ENCODE data around the gene LARGE2.

LARGE2 gene

GRCh38 chr11:45931739-45932138, 9.3 kb downstream of the LARGE2 start:
- H3K4me3 ChIP-seq (ENCODE audit: low read length) = no peak overlapping the region
- no peak for DNase-seq (ENCODE audit: low read depth)

GRCh38 chr11:45932217-45932616, 9.8 kb downstream of the LARGE2 start:
- H3K4me3 ChIP-seq (ENCODE audit: low read length) = no peak overlapping the region
- TF ChIP-seq CTCF (conservative IDR thresholded peaks at IDR 0.05; ENCODE audit: low read depth, low read length) = no peak
- no peak for DNase-seq (ENCODE audit: low read depth)

More at GRCh38 chr11:45931739-45932138, 9.3 kb downstream of the LARGE2 start:
- no peak for TF ChIP-seq CTCF (conservative IDR thresholded peaks at IDR 0.05; ENCODE audit: low read depth, low read length)

GRCh38 chr11:45933131-45933831, 10.8 kb downstream of the LARGE2 start:
- TF ChIP-seq CTCF (conservative IDR thresholded peaks at IDR 0.05; ENCODE audit: low read depth, low read length) = no peak
- no peak for DNase-seq (ENCODE audit: low read depth)
- H3K4me3 ChIP-seq (ENCODE audit: low read length) = no peak overlapping the region

- H3K4me3 ChIP-seq (ENCODE audit: low read length) = no peak overlapping the region
- no peak for TF ChIP-seq CTCF (conservative IDR thresholded peaks at IDR 0.05; ENCODE audit: low read depth, low read length)
- no peak for DNase-seq (ENCODE audit: low read depth)
Measured at GRCh38 chr11:45933846-45934579, 11.6 kb downstream of the LARGE2 start.

DNA sequence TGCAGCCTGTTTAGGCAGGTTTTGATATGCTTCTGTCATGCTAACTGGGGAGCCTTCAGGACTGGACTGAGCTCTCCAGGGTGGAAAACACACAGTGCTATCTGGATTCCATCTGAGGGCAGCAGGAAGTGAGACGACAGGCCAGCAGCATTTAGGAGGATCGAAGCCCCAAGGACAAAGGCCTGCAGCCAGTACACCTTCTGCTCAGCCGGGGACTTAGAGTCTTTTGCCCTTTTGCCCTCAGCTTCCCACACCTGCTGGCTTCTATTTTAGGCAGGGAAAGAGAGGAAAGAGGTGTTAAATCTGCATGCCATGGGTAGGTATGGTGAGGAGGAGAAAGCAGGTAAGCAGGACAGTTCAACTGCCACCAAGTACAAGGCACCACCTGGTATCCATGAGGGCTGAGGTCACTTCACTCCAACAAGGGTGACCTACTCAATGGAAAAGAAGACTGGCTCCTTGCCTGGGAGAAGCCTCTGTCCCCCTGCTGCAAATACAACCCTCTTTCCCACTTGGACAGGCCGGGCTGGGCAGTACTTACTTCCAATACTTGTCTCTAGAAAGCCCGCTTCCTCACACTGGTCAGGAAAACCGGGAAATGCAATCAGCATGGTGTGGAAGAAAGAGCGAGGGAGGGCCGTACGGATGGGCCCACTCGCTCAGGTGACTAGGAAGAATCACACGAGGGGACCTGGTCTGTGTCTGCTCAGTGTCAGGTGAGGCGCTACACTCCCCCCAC, 12.3 kb downstream of the LARGE2 start:
- no peak overlapping the region for H3K4me3 ChIP-seq (ENCODE audit: low read length)
- no peak for TF ChIP-seq CTCF (conservative IDR thresholded peaks at IDR 0.05; ENCODE audit: low read depth, low read length)
- DNase-seq (ENCODE audit: low read depth) = no peak

DNA sequence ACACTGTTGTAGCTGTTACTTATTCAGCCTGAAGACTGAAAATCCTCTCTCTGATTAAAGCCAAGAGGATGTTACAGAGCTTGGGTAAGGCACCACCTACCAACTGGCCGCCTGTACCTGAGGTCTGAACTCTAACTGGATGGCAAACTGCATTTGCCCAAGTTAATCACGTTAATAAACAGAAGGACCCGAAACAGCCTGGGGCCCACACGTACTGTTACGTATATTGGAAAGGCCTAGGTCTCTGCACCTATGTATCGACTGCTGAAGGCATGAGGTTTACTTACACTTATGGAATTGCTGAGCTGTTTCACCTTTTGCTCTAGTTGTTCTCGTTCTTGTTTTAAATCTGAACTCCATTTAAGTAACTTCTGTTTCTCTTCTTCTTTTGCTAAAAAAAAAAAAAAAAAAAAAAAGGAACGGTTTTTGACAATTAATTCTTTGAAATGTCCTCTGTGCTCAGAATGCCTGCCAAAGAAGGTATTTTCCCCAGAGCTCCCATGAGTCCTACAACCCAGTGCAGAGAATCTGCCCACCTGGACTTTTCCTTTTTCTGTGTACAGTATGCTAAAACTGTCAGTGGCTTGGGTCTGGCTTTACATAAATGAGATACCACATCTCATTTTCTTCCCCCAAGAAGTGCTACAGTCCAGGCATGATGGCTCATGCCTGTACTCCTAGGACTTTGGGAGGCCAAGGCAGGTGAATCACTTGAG, 13.1 kb downstream of the LARGE2 start:
- DNase-seq (ENCODE audit: low read depth) = no peak

More for the DNA sequence above, 13.1 kb downstream of the LARGE2 start:
- no peak for TF ChIP-seq CTCF (conservative IDR thresholded peaks at IDR 0.05; ENCODE audit: low read depth, low read length)
- H3K4me3 ChIP-seq (ENCODE audit: low read length) = no peak overlapping the region
